OCI-LY1 (cell line): ENCODE results near the gene ATP5PO.

ENCODE experiments used
- H2AFZ ChIP-seq: fragments of 200-600 bp; sonication (generic), shearing (Covaris generic); 2 replicates; pipeline ENCODE4 v1.6.0; 2014; ENCODE audit warnings: antibody characterized with exemption, mild to moderate bottlenecking, low read length
- H3F3A ChIP-seq: fragments of 200-600 bp; sonication (generic), shearing (Covaris generic); 2 replicates; pipeline ENCODE4 v1.6.0; 2014; ENCODE audit warnings: mild to moderate bottlenecking, antibody characterized with exemption, low read length, moderate library complexity; ENCODE audit not compliant: insufficient read depth
- H3K27ac ChIP-seq: fragments of 200-600 bp; sonication (generic); 2 replicates; pipeline ENCODE4 v1.5.1; 2014; ENCODE audit warnings: low read length, mixed run types, mild to moderate bottlenecking, low read depth; ENCODE audit not compliant: poor library complexity, severe bottlenecking
- H3K27me3 ChIP-seq: fragments of 200-600 bp; sonication (generic); 2 replicates; pipeline ENCODE4 v1.6.0; 2014; ENCODE audit warnings: antibody characterized with exemption, mild to moderate bottlenecking, low read length, moderate library complexity; ENCODE audit not compliant: insufficient read depth
- H3K36me3 ChIP-seq: fragments of 200-600 bp; sonication (generic); 2 replicates; pipeline ENCODE4 v1.6.1; 2014; ENCODE audit warnings: mild to moderate bottlenecking, antibody characterized with exemption, low read length, moderate library complexity, mixed read lengths; ENCODE audit not compliant: insufficient read depth
- H3K4me1 ChIP-seq: fragments of 200-600 bp; sonication (generic); 2 replicates; pipeline ENCODE4 v1.5.1; 2014; ENCODE audit warnings: mild to moderate bottlenecking, low read length, moderate library complexity; ENCODE audit not compliant: insufficient read depth, severe bottlenecking
- H3K4me2 ChIP-seq: fragments of 200-600 bp; sonication (generic), shearing (Covaris generic); 2 replicates; pipeline ENCODE4 v1.6.1; 2014; ENCODE audit warnings: low read length
- H3K4me3 ChIP-seq: fragments of 200-600 bp; sonication (generic); 2 replicates; pipeline ENCODE4 v1.5.1; 2014; ENCODE audit warnings: low read length, low read depth, mild to moderate bottlenecking, mixed read lengths; ENCODE audit not compliant: poor library complexity, severe bottlenecking
- H3K79me2 ChIP-seq: fragments of 200-600 bp; shearing (Covaris generic); 2 replicates; pipeline ENCODE4 v1.6.1; 2016; ENCODE audit warnings: mixed run types, low read length, mixed read lengths; ENCODE audit not compliant: insufficient read depth
- H3K9ac ChIP-seq: fragments of 200-600 bp; sonication (generic), shearing (Covaris generic); 2 replicates; pipeline ENCODE4 v1.6.1; 2014; ENCODE audit warnings: mild to moderate bottlenecking, low read length, mixed read lengths
- H3K9me2 ChIP-seq: fragments of 200-600 bp; sonication (generic), shearing (Covaris generic); 2 replicates; pipeline ENCODE4 v1.6.1; 2014; ENCODE audit warnings: low read depth, mild to moderate bottlenecking, low read length, mixed read lengths
- H3K9me3 ChIP-seq: fragments of 200-600 bp; shearing (Covaris generic); 2 replicates; pipeline ENCODE4 v1.6.1; 2014; ENCODE audit warnings: low read length, mixed read lengths
- H4K20me1 ChIP-seq: fragments of 200-600 bp; sonication (generic), shearing (Covaris generic); 2 replicates; pipeline ENCODE4 v1.6.0; 2016; ENCODE audit warnings: mild to moderate bottlenecking, low read length; ENCODE audit not compliant: insufficient read depth
- CTCF ChIP-seq: fragments of 200-600 bp; sonication (generic), shearing (Covaris generic); IDR thresholded peaks from 2 replicates; pipeline ENCODE4 v1.5.1; 2017; ENCODE audit warnings: mild to moderate bottlenecking, antibody characterized with exemption, low read length, moderate library complexity, mixed read lengths
- EZH2 ChIP-seq: fragments of 200-600 bp; sonication (generic), shearing (Covaris generic); IDR thresholded peaks from 2 replicates; pipeline ENCODE4 v1.8.0; 2017; ENCODE audit warnings: borderline replicate concordance, mixed run types, mild to moderate bottlenecking, antibody characterized with exemption, low read length, moderate library complexity, mixed read lengths

ATP5PO gene

DNA sequence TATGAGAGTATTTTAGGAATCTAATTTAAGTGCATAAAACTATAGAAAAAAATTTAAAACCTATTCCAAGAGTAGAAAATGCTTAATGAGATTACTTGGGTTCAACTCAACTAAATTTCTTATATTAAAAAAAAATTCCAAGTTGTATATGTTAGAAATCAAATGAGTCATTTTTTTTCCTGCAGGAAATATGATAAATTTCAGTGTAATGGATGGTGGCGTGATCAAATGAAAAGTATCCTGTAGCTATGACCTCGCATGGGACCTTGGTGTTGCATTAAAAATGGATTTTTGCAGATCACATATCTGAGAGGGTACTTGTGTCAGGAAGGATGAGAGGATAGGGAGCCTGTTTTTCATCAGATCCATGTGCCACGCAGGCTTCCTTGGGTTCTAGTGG lies 17.9 kb downstream of the ATP5PO start:
- TF ChIP-seq CTCF, result no peak
- no peak for TF ChIP-seq EZH2
- Histone ChIP-seq H3F3A (no peaks in the 10 kb centered on the region), H3K9me2 (no peaks in the 10 kb centered on the region), H3K27me3 (no peaks in the 10 kb centered on the region), H3K4me2 (no peak overlapping the region), H3K79me2 (no peaks in the 10 kb centered on the region), H3K4me1 (peaks cover 3% of the 10 kb centered on the region), H3K36me3 (peaks cover 24% of the 10 kb centered on the region), H4K20me1 (no peaks in the 10 kb centered on the region), H3K9ac (no peak overlapping the region), H3K27ac (no peak overlapping the region), H3K9me3 (no peaks in the 10 kb centered on the region), H2AFZ (no peak overlapping the region), H3K4me3 (no peak overlapping the region)

- Histone ChIP-seq H3K4me2 (no peak overlapping the region), H3K9me2 (no peaks in the 10 kb centered on the region), H3K9me3 (no peaks in the 10 kb centered on the region), H3K27me3 (no peaks in the 10 kb centered on the region), H3K36me3 (peaks cover 18% of the 10 kb centered on the region), H3K9ac (no peak overlapping the region), H2AFZ (no peak overlapping the region), H3K4me1 (peaks cover 3% of the 10 kb centered on the region), H3K79me2 (no peaks in the 10 kb centered on the region), H3K27ac (no peak overlapping the region), H4K20me1 (no peaks in the 10 kb centered on the region), H3F3A (no peaks in the 10 kb centered on the region), H3K4me3 (no peak overlapping the region)
- TF ChIP-seq CTCF, result no peak
- TF ChIP-seq EZH2, result no peak
Observed at GRCh38 chr21:33897098-33897497, 18.5 kb downstream of the ATP5PO start.

DNA sequence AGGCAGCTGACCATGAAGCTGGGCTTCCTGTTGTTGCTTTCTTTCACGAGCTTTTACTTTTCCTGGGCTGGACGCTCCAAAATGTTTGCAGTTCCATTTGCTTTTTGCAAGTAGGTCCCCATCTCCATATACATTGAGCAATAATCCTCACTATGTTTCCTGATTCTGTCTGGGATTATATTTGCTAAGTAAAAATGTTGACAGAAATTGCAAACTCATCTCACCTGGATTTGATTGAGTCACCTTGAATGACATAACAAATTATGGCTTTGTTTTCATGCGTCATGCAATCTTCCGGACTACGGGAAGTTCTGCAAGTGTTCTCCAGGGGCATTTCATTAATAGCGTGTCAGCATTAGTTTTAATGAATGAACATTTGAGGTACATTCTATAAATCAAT lies 18.9 kb downstream of the ATP5PO start:
- Histone ChIP-seq H3K4me3 (no peak overlapping the region), H3K27ac (no peak overlapping the region), H3F3A (no peaks in the 10 kb centered on the region), H3K9me3 (no peaks in the 10 kb centered on the region), H3K36me3 (peaks cover 14% of the 10 kb centered on the region), H4K20me1 (no peaks in the 10 kb centered on the region), H3K9ac (no peak overlapping the region), H2AFZ (no peak overlapping the region), H3K9me2 (no peaks in the 10 kb centered on the region), H3K79me2 (no peaks in the 10 kb centered on the region), H3K4me1 (peaks cover 3% of the 10 kb centered on the region), H3K27me3 (no peaks in the 10 kb centered on the region), H3K4me2 (no peak overlapping the region)
- no peak for TF ChIP-seq EZH2
- no peak for TF ChIP-seq CTCF
